Measurements from ENCODE around the gene NET1.

DNA sequence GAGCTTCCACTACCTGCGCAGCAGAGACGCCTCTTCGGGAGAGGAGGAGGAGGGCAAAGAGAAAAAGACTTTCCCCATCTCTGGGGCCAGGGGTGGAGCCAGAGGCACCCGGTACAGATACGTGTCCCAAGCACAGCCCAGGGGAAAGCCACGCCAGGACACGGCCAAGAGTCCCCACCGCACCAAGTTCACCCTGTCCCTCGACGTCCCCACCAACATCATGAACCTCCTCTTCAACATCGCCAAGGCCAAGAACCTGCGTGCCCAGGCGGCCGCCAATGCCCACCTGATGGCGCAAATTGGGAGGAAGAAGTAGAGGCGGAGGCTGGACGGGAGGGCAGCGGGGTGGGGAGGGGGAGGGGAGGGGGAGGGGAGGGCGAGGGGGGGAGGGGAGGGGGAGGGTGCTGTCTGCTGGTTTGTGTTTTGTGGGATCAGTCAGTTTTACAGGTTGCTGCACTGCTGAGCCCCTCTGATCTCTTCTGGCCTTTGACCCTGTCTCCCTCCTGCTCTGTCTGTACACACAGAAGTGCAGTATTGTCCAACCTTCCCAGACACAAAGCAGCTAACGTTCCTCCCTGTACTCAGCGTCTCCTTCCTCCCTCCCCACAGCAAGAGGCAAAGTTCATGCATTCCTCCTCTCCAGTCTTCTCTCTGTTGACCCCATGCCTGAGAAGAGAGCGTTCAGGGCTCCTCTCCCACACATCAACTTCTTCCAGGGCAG, 38.3 kb upstream of the NET1 start:
- no peak for TF ChIP-seq CTCF (IDR thresholded peaks at IDR 0.05)
- TF ChIP-seq FOXJ3 (CRISPR knock-in tag; IDR thresholded peaks at IDR 0.05): no peak
- TF ChIP-seq YY1 (IDR thresholded peaks at IDR 0.05; ENCODE audit: low read depth): no peak
- no peak for TF ChIP-seq MAX (IDR thresholded peaks at IDR 0.05; ENCODE audit: low read depth)
- TF ChIP-seq MXI1 (IDR thresholded peaks at IDR 0.05; ENCODE audit: low read depth, low read length): no peak
- no peak for TF ChIP-seq RFX5 (IDR thresholded peaks at IDR 0.05; ENCODE audit: low read length)
- TF ChIP-seq EZH2phosphoT487 (IDR thresholded peaks at IDR 0.05; ENCODE audit: borderline replicate concordance, low read depth): no peak
- no peak for TF ChIP-seq GABPA (IDR thresholded peaks at IDR 0.05; ENCODE audit: low read depth)
- TF ChIP-seq RAD21 (IDR thresholded peaks at IDR 0.05; ENCODE audit: low read length): no peak
- no peak for TF ChIP-seq POLR2AphosphoS5 (IDR thresholded peaks at IDR 0.05; ENCODE audit: low read depth, low read length)
- no peak for TF ChIP-seq TAF1 (IDR thresholded peaks at IDR 0.05; ENCODE audit: borderline replicate concordance, low read depth, low read length)
